ENCODE results near the gene WIZ. TPM values are rescaled to one million over a fixed set of nuclear protein-coding genes. Genes with fewer than 3 reads are reported as not detected.

Gene WIZ
- total and polyA plus RNA-seq, 2 of the 4 experiments (the other 2 are of a cell fraction): 0.90 to 27.1 TPM

- dilution Hi-C loops (cut with HindIII; ENCODE audit: low sequenced_read_pairs, unreplicated experiment): no loop called here
- H3K36me3 ChIP-seq (ENCODE audit: control insufficient read depth, insufficient read depth, low read length): peaks cover 61% of the 10 kb centered on the region
Measured at GRCh38 chr19:15424121-15424520, 25.6 kb downstream of the WIZ start.

More at GRCh38 chr19:15424121-15424520, 25.6 kb downstream of the WIZ start:
- Histone ChIP-seq H3K4me3 (ENCODE audit: insufficient read depth, low read depth, low read length) (no peak overlapping the region), H2AK9ac (replicated peaks; ENCODE audit: low read depth, low read length, poor library complexity) (no peak overlapping the region), H3K4me1 (ENCODE audit: control insufficient read depth, insufficient read depth, low read length) (peaks cover 8% of the 10 kb centered on the region), H3K79me1 (ENCODE audit: low read depth in 1 of 2, low read length in 2 of 2) (peaks cover 8 to 40% of the 10 kb centered on the region in 2 experiments), H3K9ac (ENCODE audit: low read depth, low read length) (no peak overlapping the region), H2BK15ac (ENCODE audit: low read depth, low read length) (no peak overlapping the region), H3K56ac (ENCODE audit: extremely low read depth, insufficient read depth, low read length) (no peak overlapping the region), H3K4ac (ENCODE audit: low read depth, low read length) (no peak overlapping the region), H3K14ac (replicated peaks; ENCODE audit: low read depth, low read length) (no peak overlapping the region), H2BK20ac (ENCODE audit: low read depth, low read length) (no peak overlapping the region), H2AFZ (replicated peaks; ENCODE audit: low read length, poor library complexity) (no peak overlapping the region), H3K18ac (ENCODE audit: low read depth, low read length) (no peak overlapping the region), H3K27me3 (ENCODE audit: control insufficient read depth, insufficient read depth, low read length) (no peaks in the 10 kb centered on the region), H4K20me1 (ENCODE audit: insufficient read depth, low read length) (peaks cover 38% of the 10 kb centered on the region), H3K9me1 (ENCODE audit: insufficient read depth, low read length) (0 out of 2 replicates have a peak, but pooled peaks cover 3% of the 10 kb centered on the region), H3K4me2 (ENCODE audit: low read depth, low read length) (no peak overlapping the region), H3K23ac (ENCODE audit: low read depth, low read length) (no peak overlapping the region), H3K27ac (ENCODE audit: insufficient read depth, low read length) (no peak overlapping the region), H2AK5ac (ENCODE audit: low read depth, low read length) (no peak overlapping the region), H2BK120ac (ENCODE audit: low read depth, low read length) (no peak overlapping the region), H3K9me3 (ENCODE audit: control insufficient read depth, insufficient read depth, low read length) (peaks cover 5% of the 10 kb centered on the region; the same call in 1 of the 2 replicates), H2BK5ac (ENCODE audit: low read depth, low read length, poor library complexity, severe bottlenecking) (no peak overlapping the region), H4K91ac (ENCODE audit: insufficient read depth, low read depth, low read length) (no peak overlapping the region), H4K8ac (ENCODE audit: low read depth in 2 of 2, low read length in 2 of 2) (no peak overlapping the region), H4K5ac (ENCODE audit: low read depth, low read length) (no peak overlapping the region)
- DNase-seq (no peak), ATAC-seq (ENCODE audit: low read depth) (no peak)
- in situ Hi-C loops (cut with MboI; ENCODE audit: low sequenced_read_pairs) (loop anchor here (25.0 kb wide), 1 partner anchor 763 kb away; the partner anchor contains the start of genes AP1M1 and FAM32A), intact Hi-C loops (cut with micrococcal nuclease) (no loop called here)
- POLR2A ChIA-PET (ENCODE audit: unreplicated experiment): no interaction called here
- 100% methylated on average over 8 of the region's 13 CpGs; no CpG with 5 or more reads in 1 of the 2 experiments for WGBS, 2 experiments (ENCODE audit: extremely low coverage in 2 of 2, insufficient read length in 1 of 2)
- BruUV-seq (replicated peaks): no TSS peak
- CTCF ChIA-PET: no interaction called here
- TF ChIP-seq FOS (IDR thresholded peaks at IDR 0.05; ENCODE audit: low read depth, low read length): no peak
- TF ChIP-seq, protein P1, sequence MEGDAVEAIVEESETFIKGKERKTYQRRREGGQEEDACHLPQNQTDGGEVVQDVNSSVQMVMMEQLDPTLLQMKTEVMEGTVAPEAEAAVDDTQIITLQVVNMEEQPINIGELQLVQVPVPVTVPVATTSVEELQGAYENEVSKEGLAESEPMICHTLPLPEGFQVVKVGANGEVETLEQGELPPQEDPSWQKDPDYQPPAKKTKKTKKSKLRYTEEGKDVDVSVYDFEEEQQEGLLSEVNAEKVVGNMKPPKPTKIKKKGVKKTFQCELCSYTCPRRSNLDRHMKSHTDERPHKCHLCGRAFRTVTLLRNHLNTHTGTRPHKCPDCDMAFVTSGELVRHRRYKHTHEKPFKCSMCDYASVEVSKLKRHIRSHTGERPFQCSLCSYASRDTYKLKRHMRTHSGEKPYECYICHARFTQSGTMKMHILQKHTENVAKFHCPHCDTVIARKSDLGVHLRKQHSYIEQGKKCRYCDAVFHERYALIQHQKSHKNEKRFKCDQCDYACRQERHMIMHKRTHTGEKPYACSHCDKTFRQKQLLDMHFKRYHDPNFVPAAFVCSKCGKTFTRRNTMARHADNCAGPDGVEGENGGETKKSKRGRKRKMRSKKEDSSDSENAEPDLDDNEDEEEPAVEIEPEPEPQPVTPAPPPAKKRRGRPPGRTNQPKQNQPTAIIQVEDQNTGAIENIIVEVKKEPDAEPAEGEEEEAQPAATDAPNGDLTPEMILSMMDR (conservative IDR thresholded peaks at IDR 0.05; ENCODE audit: low read depth, low read length): no peak

Measured in IMR-90 (cell line).